HUES64 (cell line): ENCODE results near the gene GNL1. TPM values are rescaled to one million over a fixed set of nuclear protein-coding genes. Genes with fewer than 3 reads are reported as not detected.
A peak's percentile ranks its signal among the peaks of the same experiment; 100 is the strongest.
"Not testable (repeated sequence)": the region's sequence is repeated elsewhere in the genome, so short reads cannot be mapped to it uniquely, and the experiment has no call there.

Experiments used
- H3K27ac ChIP-seq: 2 replicates; pipeline ENCODE4 v1.7.0; 2013; ENCODE audit warnings: low read depth, low read length, inconsistent platforms
- H3K27me3 ChIP-seq: 2 replicates; pipeline ENCODE4 v1.6.1; 2013; ENCODE audit warnings: mild to moderate bottlenecking, low read length; ENCODE audit not compliant: insufficient read depth
- H3K36me3 ChIP-seq: 2 replicates; pipeline ENCODE4 v1.6.1; 2013; ENCODE audit warnings: mild to moderate bottlenecking, low read length; ENCODE audit not compliant: insufficient read depth
- H3K4me1 ChIP-seq: 2 replicates; pipeline ENCODE4 v1.6.1; 2013; ENCODE audit warnings: mild to moderate bottlenecking, low read length, moderate library complexity; ENCODE audit not compliant: insufficient read depth
- H3K4me3 ChIP-seq: 2 replicates; pipeline ENCODE4 v1.5.1; 2013; ENCODE audit warnings: mild to moderate bottlenecking, low read length, moderate library complexity
- H3K9ac ChIP-seq: 2 replicates; pipeline ENCODE4 v1.6.1; 2013; ENCODE audit warnings: mild to moderate bottlenecking, low read depth, low read length
- H3K9me3 ChIP-seq: 2 replicates; pipeline ENCODE4 v1.6.1; 2013; ENCODE audit warnings: low read depth, low read length; ENCODE audit not compliant: insufficient read depth
- WGBS: fragments of 150-250, 120-280 bp; methylation state at CpG from one replicate; pipeline ENCODE4 v1.1.7; 2013; ENCODE audit warnings: missing lambda C conversion rate; 5-methylcytosine and 5-hydroxymethylcytosine counted together
- polyA plus RNA-seq, 2 experiments: library from polyadenylated mRNA; stranded (reverse); fragments of 50-300 nt; gene quantifications; one replicate each; pipeline ENCODE4 v1.2.3, GENCODE V29; 2013

The GNL1 gene, protein sequence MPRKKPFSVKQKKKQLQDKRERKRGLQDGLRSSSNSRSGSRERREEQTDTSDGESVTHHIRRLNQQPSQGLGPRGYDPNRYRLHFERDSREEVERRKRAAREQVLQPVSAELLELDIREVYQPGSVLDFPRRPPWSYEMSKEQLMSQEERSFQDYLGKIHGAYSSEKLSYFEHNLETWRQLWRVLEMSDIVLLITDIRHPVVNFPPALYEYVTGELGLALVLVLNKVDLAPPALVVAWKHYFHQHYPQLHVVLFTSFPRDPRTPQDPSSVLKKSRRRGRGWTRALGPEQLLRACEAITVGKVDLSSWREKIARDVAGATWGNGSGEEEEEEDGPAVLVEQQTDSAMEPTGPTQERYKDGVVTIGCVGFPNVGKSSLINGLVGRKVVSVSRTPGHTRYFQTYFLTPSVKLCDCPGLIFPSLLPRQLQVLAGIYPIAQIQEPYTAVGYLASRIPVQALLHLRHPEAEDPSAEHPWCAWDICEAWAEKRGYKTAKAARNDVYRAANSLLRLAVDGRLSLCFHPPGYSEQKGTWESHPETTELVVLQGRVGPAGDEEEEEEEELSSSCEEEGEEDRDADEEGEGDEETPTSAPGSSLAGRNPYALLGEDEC
- polyA plus RNA-seq (2013, experiment 1 of 2): 49.8 TPM
- polyA plus RNA-seq (2013, experiment 2 of 2): 41.7 TPM

DNA sequence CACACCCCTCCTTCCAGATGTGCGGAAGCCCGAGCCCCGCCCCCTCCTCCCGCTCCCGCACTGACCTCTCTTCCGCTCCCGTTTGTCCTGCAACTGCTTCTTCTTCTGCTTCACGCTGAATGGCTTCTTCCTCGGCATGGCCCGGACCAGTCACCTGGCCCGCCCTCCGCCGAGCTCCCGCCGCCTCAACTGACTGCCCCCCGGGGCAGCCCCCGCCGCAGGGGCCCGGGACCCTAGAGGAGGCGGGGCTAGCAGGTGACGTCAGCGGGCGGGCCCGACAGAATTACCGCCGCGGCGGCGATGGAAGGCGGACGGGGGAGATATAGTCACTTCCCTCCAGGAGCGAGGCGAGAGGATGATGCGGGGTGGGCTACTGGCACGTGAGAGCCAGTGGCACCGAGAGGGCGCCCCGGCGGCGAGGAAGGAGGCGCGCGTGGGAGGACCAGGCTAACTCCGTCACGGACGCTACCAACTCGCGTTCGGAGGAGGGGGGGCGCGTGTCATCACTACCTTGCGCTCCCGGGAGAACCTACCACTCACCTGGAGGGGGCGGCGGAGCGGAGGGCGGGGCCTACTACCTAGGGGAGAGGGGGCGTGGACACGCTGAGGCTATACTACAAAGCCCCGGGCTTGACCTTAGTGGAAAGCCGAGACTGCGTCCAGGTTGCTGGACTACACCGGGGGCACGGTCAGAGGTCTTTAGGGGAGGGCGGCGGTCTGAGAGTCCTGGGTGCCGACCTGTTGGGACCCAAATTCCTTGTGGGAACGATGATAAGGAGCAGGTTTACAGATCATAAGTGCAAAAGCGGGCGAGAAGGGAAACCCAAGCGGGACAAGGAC lies at the start of gene GNL1:
GNL1 (minus strand) TSS at position 424 of the 840 bp plus-strand sequence; CDS start at position 138, 286 bp downstream.
- peaks cover 9% of the 10 kb centered on the region; the same call in 1 of the 2 replicates for H3K4me1 ChIP-seq
- peak within 1 kb of the TSS; percentile 99 for H3K27ac ChIP-seq
- H3K4me3 ChIP-seq: peak within 1 kb of the TSS; percentile 81
- H3K36me3 ChIP-seq: peaks cover 53% of the 10 kb centered on the region
- peak within 1 kb of the TSS; percentile 87 for H3K9ac ChIP-seq
- no peaks in the 10 kb centered on the region for H3K9me3 ChIP-seq
- no peaks in the 10 kb centered on the region for H3K27me3 ChIP-seq
- under 1% methylated on average over 71 of the region's 71 CpGs for WGBS

DNA sequence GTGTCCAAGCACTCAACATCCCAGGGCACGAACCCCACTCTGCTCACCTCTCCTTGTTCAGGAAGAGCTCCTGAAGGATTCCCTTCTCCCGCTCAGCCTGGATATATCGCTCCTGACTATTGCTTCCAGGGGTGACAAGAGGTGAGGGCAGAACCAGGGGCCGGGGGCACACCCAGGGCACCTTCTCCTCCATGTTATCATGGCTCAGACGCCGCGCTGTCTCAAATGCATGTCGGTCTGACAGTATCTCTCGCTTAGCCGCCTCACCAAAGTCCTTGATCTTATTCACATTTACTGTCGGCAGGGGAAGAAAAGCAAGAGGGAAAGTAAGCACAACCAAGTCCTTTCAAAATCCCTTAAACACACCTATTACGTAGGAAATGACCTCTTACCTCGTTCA lies 47.7 kb upstream of the GNL1 start:
- H3K27me3 ChIP-seq: no peaks in the 10 kb centered on the region
- H3K27ac ChIP-seq: no peak overlapping the region
- no peaks in the 10 kb centered on the region for H3K4me1 ChIP-seq
- H3K4me3 ChIP-seq: no peak overlapping the region
- peaks cover 93% of the 10 kb centered on the region for H3K36me3 ChIP-seq
- no peaks in the 10 kb centered on the region for H3K9me3 ChIP-seq
- WGBS: 97% methylated on average over 13 of the region's 13 CpGs
- H3K9ac ChIP-seq: no peak overlapping the region

DNA sequence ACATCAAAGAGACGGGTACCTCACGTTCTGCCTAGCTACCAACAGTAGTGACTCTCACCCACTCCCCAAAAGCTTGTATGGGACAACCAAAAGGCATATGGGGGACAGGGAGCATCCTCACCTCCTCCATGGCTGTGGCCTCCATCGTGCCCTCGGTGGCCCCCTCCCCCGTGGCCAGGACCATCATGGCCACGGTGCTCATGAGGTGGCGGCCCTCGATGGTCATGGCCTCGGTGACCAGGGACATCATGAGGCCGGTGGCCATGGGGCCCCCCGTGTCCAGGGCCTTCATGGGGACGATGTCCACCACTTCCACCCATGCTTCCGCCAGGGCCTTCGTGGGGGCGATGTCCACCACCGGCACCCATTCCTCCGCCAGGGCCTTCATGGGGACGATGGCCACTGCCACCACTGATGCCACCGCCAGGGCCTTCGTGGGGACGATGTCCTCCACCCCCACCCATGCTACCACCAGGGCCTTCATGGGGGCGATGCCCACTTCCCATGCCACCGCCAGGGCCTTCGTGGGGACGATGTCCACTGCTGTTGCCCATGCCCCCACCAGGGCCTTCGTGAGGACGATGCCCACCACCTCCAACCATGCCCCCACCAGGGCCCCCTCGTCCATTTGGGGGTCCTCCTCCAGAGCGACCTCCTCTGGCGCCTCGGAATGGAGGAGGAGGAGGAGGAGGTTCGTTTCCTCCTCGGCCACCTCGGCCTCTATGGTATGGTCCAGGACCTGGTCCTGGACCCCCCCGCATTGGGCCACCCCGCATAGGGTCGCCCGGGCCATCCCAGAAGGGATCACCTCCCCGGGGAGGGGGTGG lies 45.7 kb upstream of the GNL1 start:
- no peaks in the 10 kb centered on the region for H3K27me3 ChIP-seq
- no peaks in the 10 kb centered on the region for H3K9me3 ChIP-seq
- WGBS: 97% methylated on average over 39 of the region's 39 CpGs
- no peak overlapping the region for H3K4me3 ChIP-seq
- no peak overlapping the region for H3K9ac ChIP-seq
- H3K4me1 ChIP-seq: no peaks in the 10 kb centered on the region
- H3K36me3 ChIP-seq: peaks cover 74% of the 10 kb centered on the region
- no peak overlapping the region for H3K27ac ChIP-seq

DNA sequence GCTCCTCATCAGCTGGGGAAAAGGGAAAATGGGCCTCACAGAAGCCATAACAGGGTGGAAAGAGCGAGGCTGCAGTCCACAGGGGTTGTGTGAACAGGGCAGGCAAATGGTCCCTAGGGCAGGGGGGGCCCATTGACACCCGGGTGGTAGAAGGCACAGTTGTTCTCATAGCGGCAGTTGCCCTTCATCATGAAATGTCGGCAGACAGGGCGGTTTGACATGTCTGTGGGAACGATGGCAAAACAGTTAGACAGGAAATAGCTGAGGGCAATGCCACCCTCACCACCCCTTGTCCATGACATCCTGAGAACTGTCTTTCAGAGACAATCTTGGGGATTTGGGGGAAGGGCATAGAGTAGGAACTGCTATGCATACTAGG lies 45.1 kb upstream of the GNL1 start:
- no peak overlapping the region for H3K9ac ChIP-seq
- H3K27ac ChIP-seq: no peak overlapping the region
- no peak overlapping the region for H3K4me3 ChIP-seq
- WGBS: 96% methylated on average over 6 of the region's 6 CpGs
- no peaks in the 10 kb centered on the region for H3K4me1 ChIP-seq
- H3K9me3 ChIP-seq: no peaks in the 10 kb centered on the region
- H3K36me3 ChIP-seq: peaks cover 68% of the 10 kb centered on the region
- H3K27me3 ChIP-seq: no peaks in the 10 kb centered on the region

DNA sequence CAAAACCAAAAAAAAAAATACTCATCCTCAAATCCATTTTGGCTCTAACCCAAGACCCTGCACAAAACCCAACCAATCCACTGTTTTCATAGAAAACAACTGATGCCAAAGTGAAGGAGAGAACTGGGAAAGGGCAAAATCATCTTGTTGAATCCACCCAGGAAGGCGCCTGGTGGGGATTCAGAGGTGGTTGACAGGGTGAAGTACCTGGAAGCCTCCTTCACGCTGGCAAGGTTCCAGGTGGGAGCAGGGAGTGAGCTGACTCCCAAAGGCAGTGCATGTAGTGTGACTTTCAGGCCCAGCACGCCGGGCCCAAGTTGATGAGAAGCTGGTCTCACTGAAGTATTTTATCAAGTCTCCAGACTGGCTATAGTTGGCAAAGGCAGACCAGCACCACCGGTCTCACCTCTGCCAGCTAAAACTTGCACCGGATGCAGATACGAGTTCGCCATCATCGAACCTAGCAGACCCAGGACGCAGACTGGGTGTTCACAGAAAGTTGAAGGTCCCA lies 44.2 kb upstream of the GNL1 start:
- H3K27ac ChIP-seq: no peak overlapping the region; the same call in 1 of the 2 replicates
- no peaks in the 10 kb centered on the region for H3K9me3 ChIP-seq
- no peak overlapping the region for H3K4me3 ChIP-seq
- no peak overlapping the region for H3K9ac ChIP-seq
- WGBS: 94% methylated on average over 10 of the region's 10 CpGs
- H3K27me3 ChIP-seq: no peaks in the 10 kb centered on the region
- no peaks in the 10 kb centered on the region for H3K4me1 ChIP-seq
- H3K36me3 ChIP-seq: peaks cover 62% of the 10 kb centered on the region

DNA sequence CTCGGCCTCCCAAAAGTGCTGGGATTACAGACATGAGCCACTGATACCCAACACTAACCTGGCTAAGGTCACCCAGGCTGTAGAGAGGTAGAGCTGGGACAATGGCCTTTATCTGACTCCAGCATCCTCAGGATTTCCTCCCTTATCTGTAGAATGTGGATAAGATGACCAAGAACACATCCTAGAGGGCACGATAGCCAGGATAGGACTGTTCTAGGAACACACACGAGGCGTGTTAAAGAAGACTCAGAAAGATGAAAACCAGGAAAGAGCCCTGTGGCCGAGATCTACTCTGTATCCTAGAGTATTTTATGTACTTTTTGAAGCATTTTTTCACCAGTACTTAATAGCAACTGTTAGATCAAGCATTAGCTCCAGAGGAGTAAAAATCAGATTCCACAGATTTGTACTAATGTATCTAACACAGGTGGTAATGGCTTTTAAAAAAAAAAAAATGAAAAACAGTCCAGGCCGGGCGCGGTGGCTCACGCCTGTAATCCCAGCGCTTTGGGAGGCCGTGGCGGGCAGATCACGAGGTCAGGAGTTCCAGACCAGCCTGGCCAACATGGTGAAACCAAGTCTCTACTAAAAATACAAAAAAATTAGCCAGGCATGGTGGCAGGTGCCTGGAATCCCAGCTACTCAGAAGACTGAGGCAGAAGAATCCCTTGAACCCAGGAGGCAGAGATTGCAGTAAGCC lies 43.5 kb upstream of the GNL1 start:
- H3K4me3 ChIP-seq: no peak overlapping the region
- 92% methylated on average over 13 of the region's 13 CpGs for WGBS
- H3K27me3 ChIP-seq: no peaks in the 10 kb centered on the region
- peaks cover 59% of the 10 kb centered on the region for H3K36me3 ChIP-seq
- H3K9me3 ChIP-seq: no peaks in the 10 kb centered on the region
- H3K27ac ChIP-seq: no peak overlapping the region
- no peaks in the 10 kb centered on the region for H3K4me1 ChIP-seq
- no peak overlapping the region for H3K9ac ChIP-seq

DNA sequence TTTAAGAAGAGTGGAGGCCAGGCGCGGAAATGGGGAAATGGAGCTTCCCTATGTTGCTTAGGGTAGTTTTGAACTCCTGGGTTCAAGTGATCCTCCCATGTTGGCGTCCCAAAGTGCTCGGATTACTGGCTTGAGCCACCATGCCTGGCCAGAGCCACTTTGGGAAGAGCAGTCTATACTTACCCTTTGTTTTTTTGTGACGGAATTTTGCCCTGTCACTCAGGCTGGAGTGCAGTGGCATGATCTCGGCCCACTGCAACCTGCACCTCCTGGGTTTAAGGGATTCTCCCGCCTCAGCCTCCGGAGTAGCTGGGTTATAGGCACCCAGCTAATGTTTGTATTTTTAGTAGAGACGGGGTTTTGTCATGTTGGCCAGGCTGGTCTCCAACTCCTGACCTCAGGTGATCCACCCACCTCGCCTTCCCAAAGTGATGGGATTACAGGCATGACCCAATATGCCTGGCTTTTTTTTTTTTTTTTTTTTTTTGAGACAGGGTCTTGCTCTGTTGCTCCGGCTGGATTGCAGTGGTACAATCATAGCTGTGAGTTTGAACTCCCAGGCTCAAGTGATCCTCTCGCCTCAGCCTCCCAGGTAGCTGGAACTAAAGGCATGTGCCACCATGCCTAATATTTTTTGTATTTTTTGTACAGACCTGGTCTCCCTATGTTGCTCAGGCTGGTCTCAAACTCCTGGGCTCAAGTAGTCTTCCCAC lies 42.8 kb upstream of the GNL1 start:
- 94% methylated on average over 12 of the region's 12 CpGs for WGBS
- Histone ChIP-seq H3K4me1 (no peaks in the 10 kb centered on the region), H3K36me3 (peaks cover 59% of the 10 kb centered on the region), H3K27me3 (no peaks in the 10 kb centered on the region), H3K9ac (no peak overlapping the region), H3K9me3 (no peaks in the 10 kb centered on the region), H3K4me3 (no peak overlapping the region), H3K27ac (peak overlapping the region; percentile 67)

DNA sequence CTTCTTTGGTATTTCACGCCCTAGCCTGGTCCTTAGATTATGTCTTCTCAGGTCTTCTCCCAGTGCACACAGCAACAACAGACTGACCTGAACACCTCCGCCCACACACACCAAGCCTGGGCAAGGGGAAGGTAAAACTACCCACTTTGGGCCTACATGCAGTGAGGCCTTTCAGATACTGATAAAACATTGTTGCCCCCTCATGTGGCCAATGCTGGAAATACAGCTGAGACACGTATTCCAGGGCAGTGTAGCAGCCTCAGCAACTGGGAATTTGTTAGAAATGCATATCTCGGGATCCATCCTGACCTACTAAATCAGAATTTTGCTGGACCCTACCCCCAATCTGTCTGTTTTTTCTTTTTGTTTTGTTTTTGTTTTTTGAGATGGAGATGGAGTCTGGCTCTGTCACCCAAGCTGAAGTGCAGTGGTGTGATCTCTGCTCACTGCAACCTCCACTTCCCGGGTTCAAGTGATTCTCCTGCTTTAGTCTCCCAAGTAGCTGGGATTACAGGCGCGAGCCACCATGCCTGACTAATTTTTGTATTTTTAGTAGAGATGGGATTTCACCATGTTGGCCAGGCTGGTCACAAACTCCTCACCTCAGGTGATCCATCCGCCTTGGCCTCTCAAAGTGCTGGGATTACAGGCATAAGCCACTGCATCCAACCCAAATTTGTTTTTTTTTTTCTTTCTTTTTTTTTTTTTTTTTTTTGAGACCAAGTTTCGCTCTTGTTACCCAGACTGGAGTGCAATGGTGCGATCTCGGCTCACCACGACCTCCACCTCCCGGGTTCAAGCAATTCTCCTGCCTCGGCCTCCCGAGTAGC lies 41.2 kb upstream of the GNL1 start:
- peaks cover 58% of the 10 kb centered on the region for H3K36me3 ChIP-seq
- H3K4me3 ChIP-seq, H3K27ac ChIP-seq, H3K27me3 ChIP-seq, H3K9ac ChIP-seq, H3K4me1 ChIP-seq, H3K9me3 ChIP-seq: not testable (repeated sequence)
- WGBS: 80% methylated on average over 15 of the region's 15 CpGs

DNA sequence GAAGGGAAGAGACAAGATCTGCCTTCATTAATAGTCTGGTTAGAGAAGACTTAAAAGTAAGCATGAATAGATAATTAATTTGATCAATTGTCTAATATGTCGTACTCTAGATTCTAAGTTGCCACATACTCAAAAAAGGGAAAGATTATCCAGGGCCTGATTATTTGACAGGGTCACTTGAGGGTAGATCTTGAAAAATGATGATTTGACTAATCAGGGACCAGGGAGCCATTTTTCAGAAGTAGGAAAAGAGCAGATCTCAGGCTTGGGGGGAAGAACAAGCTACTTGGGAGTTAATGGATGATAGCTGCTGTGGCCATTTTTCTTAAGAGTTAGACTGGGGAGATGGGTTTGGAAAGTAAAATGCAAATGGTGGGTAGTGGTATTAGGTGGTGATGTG lies 36.0 kb upstream of the GNL1 start:
- WGBS: 100% methylated on average over 1 of the region's 1 CpG
- Histone ChIP-seq H3K36me3 (peaks cover 80% of the 10 kb centered on the region), H3K9me3 (no peaks in the 10 kb centered on the region), H3K27ac (no peak overlapping the region), H3K4me3 (no peak overlapping the region), H3K27me3 (no peaks in the 10 kb centered on the region), H3K4me1 (no peaks in the 10 kb centered on the region), H3K9ac (no peak overlapping the region)
